WTC11 (cell line): ENCODE results near the gene MIPOL1. TPM values are rescaled to one million over a fixed set of nuclear protein-coding genes. Genes with fewer than 3 reads are reported as not detected.

Source experiments
- ATAC-seq: fragments of 200-7000 bp; cut with Tn5 transposase; 2 replicates; pipeline ENCODE4 v1.10.0; 2021; ENCODE audit warnings: mild to moderate bottlenecking, moderate library complexity
- CTCF ChIA-PET: fragments of 300-600 bp; sonication (Branson Sonifier 250); formaldehyde crosslinking; loops from one replicate; lab custom pipeline; 2021; ENCODE audit warnings: antibody characterized with exemption; lab: Charles Lee
- POLR2A ChIA-PET: fragments of 350-600 bp; sonication (Branson Sonifier 250); formaldehyde crosslinking; loops from one replicate; lab custom pipeline; 2021; ENCODE audit warnings: antibody characterized with exemption; lab: Charles Lee
- DNase-seq: peaks from one replicate; pipeline ENCODE4 v3.0.0; 2021; ENCODE audit warnings: low spot score
- H3K27ac Mint-ChIP-seq: 2 replicates; pipeline ENCODE4 v1.8.0; 2021; ENCODE audit warnings: mixed read lengths
- H3K27me3 Mint-ChIP-seq: 2 replicates; pipeline ENCODE4 v1.8.0; 2021; ENCODE audit warnings: low read depth, mild to moderate bottlenecking, moderate library complexity, mixed read lengths
- H3K36me3 Mint-ChIP-seq: 2 replicates; pipeline ENCODE4 v1.8.0; 2021; ENCODE audit warnings: mixed read lengths
- H3K4me1 Mint-ChIP-seq: 2 replicates; pipeline ENCODE4 v1.8.0; 2022; ENCODE audit warnings: mixed read lengths
- H3K4me3 Mint-ChIP-seq: 2 replicates; pipeline ENCODE4 v1.8.0; 2021; ENCODE audit warnings: mild to moderate bottlenecking, moderate library complexity, mixed read lengths
- H3K9me3 Mint-ChIP-seq: 2 replicates; pipeline ENCODE4 v1.8.0; 2021; ENCODE audit warnings: mixed read lengths
- ATF2 ChIP-seq: sonication (generic); formaldehyde crosslinking; IDR thresholded peaks from 2 replicates; pipeline ENCODE4 v1.8.1; 2022; ENCODE audit warnings: low read depth, missing genetic modification reagents, borderline replicate concordance
- ATF3 ChIP-seq: sonication (generic); formaldehyde crosslinking; conservative IDR thresholded peaks from 2 replicates; pipeline ENCODE4 v1.8.1; 2022; ENCODE audit warnings: mild to moderate bottlenecking, missing genetic modification reagents
- CBFB ChIP-seq: sonication (generic); formaldehyde crosslinking; IDR thresholded peaks from 2 replicates; pipeline ENCODE4 v1.8.1; 2022; ENCODE audit warnings: mild to moderate bottlenecking, low read depth, missing genetic modification reagents
- CREB1 ChIP-seq: sonication (generic); formaldehyde crosslinking; IDR thresholded peaks from 2 replicates; pipeline ENCODE4 v1.8.0; 2023; ENCODE audit warnings: mild to moderate bottlenecking, missing genetic modification reagents
- CTCF ChIP-seq: fragments of 200-600 bp; IDR thresholded peaks from 2 replicates; pipeline ENCODE4 v1.8.0; 2022; ENCODE audit warnings: antibody characterized with exemption
- GABPB1 ChIP-seq: sonication (generic); formaldehyde crosslinking; IDR thresholded peaks from 2 replicates; pipeline ENCODE4 v1.8.1; 2023; ENCODE audit warnings: mild to moderate bottlenecking, missing genetic modification reagents
- GRHL2 ChIP-seq: fragments of 250-450 bp; sonication (Bioruptor Pico); IDR thresholded peaks from 2 replicates; pipeline ENCODE4 v1.8.0; 2022; ENCODE audit warnings: mild to moderate bottlenecking, moderate library complexity; ENCODE audit not compliant: insufficient replicate concordance, severe bottlenecking
- JAZF1 ChIP-seq: fragments of 250-450 bp; sonication (Bioruptor Pico); IDR thresholded peaks from 2 replicates; pipeline ENCODE4 v1.9.0; 2021; ENCODE audit warnings: moderate library complexity, mild to moderate bottlenecking, inconsistent platforms
- KAT7 ChIP-seq: sonication (generic); formaldehyde crosslinking; IDR thresholded peaks from 2 replicates; pipeline ENCODE4 v1.8.1; 2023; ENCODE audit warnings: missing genetic modification reagents, mild to moderate bottlenecking, borderline replicate concordance
- MXD4 ChIP-seq: fragments of 250-450 bp; sonication (Bioruptor Pico); IDR thresholded peaks from 2 replicates; pipeline ENCODE4 v1.8.0; 2021; ENCODE audit warnings: mild to moderate bottlenecking, moderate library complexity, borderline replicate concordance
- NFYB ChIP-seq: sonication (generic); formaldehyde crosslinking; conservative IDR thresholded peaks from 2 replicates; pipeline ENCODE4 v1.8.0; 2022; ENCODE audit warnings: low read depth, missing genetic modification reagents
- PRDM15 ChIP-seq: sonication (generic); formaldehyde crosslinking; IDR thresholded peaks from 2 replicates; pipeline ENCODE4 v1.8.0; 2022; ENCODE audit warnings: missing genetic modification reagents
- RORB ChIP-seq: fragments of 250-450 bp; sonication (Bioruptor Pico); IDR thresholded peaks from 2 replicates; pipeline ENCODE4 v1.9.0; 2021; ENCODE audit warnings: mild to moderate bottlenecking
- SOX15 ChIP-seq: fragments of 250-450 bp; sonication (Bioruptor Pico); IDR thresholded peaks from 2 replicates; pipeline ENCODE4 v1.9.0; 2021; ENCODE audit warnings: mild to moderate bottlenecking
- ZBTB21 ChIP-seq: sonication (generic); formaldehyde crosslinking; IDR thresholded peaks from 2 replicates; pipeline ENCODE4 v1.8.1; 2023; ENCODE audit warnings: mild to moderate bottlenecking, missing genetic modification reagents, borderline replicate concordance
- ZNF121 ChIP-seq: sonication (generic); formaldehyde crosslinking; IDR thresholded peaks from 2 replicates; pipeline ENCODE4 v1.8.0; 2023; ENCODE audit warnings: missing genetic modification reagents
- ZNF138 ChIP-seq: sonication (generic); formaldehyde crosslinking; conservative IDR thresholded peaks from 2 replicates; pipeline ENCODE4 v1.8.1; 2022; ENCODE audit warnings: mild to moderate bottlenecking, moderate library complexity, missing genetic modification reagents
- ZNF396 ChIP-seq: fragments of 250-450 bp; sonication (Bioruptor Pico); IDR thresholded peaks from 2 replicates; pipeline ENCODE4 v1.8.0; 2021; ENCODE audit warnings: mild to moderate bottlenecking, moderate library complexity, borderline replicate concordance
- ZNF423 ChIP-seq: fragments of 250-450 bp; sonication (Bioruptor Pico); IDR thresholded peaks from 2 replicates; pipeline ENCODE4 v2.1.2; 2022; ENCODE audit warnings: mild to moderate bottlenecking, moderate library complexity
- ZNF425 ChIP-seq: fragments of 250-450 bp; sonication (Bioruptor Pico); conservative IDR thresholded peaks from 2 replicates; pipeline ENCODE4 v1.9.0; 2021; ENCODE audit warnings: mild to moderate bottlenecking
- total RNA-seq: library from RNA; stranded (reverse); gene quantifications from 3 replicates; pipeline ENCODE4 v1.2.3, GENCODE V29; 2021

MIPOL1 gene
- total RNA-seq, 1 experiment from 2014 or later, result 13.1 TPM

GRCh38 chr14:37593511-37594237 is 395.9 kb downstream of the MIPOL1 start:
- H3K4me3 Mint-ChIP-seq, result peak overlapping the region; percentile 80
- no peak overlapping the region for H3K27ac Mint-ChIP-seq
- peaks cover 56% of the 10 kb centered on the region for H3K4me1 Mint-ChIP-seq
- ChIA-PET CTCF (interaction anchor here (0.7 kb wide), 2 partner anchors 9 to 1069 kb away, joined by 3 to 5 read pairs; no protein-coding TSS in a partner anchor), POLR2A (no interaction called here)
- H3K9me3 Mint-ChIP-seq, result no peaks in the 10 kb centered on the region
- DNase-seq (no peak), ATAC-seq (no peak)
- no peaks in the 10 kb centered on the region for H3K36me3 Mint-ChIP-seq
- peaks cover 95% of the 10 kb centered on the region for H3K27me3 Mint-ChIP-seq
- TF ChIP-seq ATF3 (CRISPR knock-in tag) (no peak), NFYB (no peak), SOX15 (CRISPR knock-in tag) (no peak), JAZF1 (CRISPR knock-in tag) (no peak), ATF2 (CRISPR knock-in tag) (no peak), CREB1 (CRISPR knock-in tag) (no peak), CBFB (no peak), ZBTB21 (no peak), ZNF423 (no peak), MXD4 (CRISPR knock-in tag) (no peak), ZNF425 (CRISPR knock-in tag) (no peak), ZNF138 (CRISPR knock-in tag) (no peak), GABPB1 (no peak), RORB (CRISPR knock-in tag) (no peak)

GRCh38 chr14:37594238-37594970 is 396.7 kb downstream of the MIPOL1 start:
- TF ChIP-seq ZNF396 (no peak), KAT7 (CRISPR knock-in tag) (no peak), GABPB1 (peak; percentile 26; the same call in 1 of the 2 replicates), CTCF (peak; percentile 83), GRHL2 (CRISPR knock-in tag) (no peak), ZNF121 (no peak), PRDM15 (CRISPR knock-in tag) (peak; percentile 51)
- peaks cover 56% of the 10 kb centered on the region for H3K4me1 Mint-ChIP-seq
- ChIA-PET POLR2A (no interaction called here), CTCF (interaction anchor here (0.6 to 2.3 kb wide), 8 partner anchors 9 to 1073 kb away, joined by 3 to 12 read pairs (median 4); no protein-coding TSS in a partner anchor)
- H3K36me3 Mint-ChIP-seq, result no peaks in the 10 kb centered on the region
- peak overlapping the region; percentile 80 for H3K4me3 Mint-ChIP-seq
- peaks cover 95% of the 10 kb centered on the region for H3K27me3 Mint-ChIP-seq
- no peak overlapping the region for H3K27ac Mint-ChIP-seq
- DNase-seq, result peak; percentile 77
- ATAC-seq, result peak; percentile 2
- H3K9me3 Mint-ChIP-seq, result no peaks in the 10 kb centered on the region
